Calu3 (cell line): ENCODE results near the gene EIF4G2. TPM values are rescaled to one million over a fixed set of nuclear protein-coding genes. Genes with fewer than 3 reads are reported as not detected.

Source experiments
- BruUV-seq: library from RNA; stranded (reverse); fragments of 400-500 nt; replicated peaks from 2 replicates; lab custom pipeline; 2021; lab: Mats Ljungman, UMichigan
- CTCF ChIA-PET: fragments of 300-600 bp; sonication (Branson Sonifier 250); formaldehyde crosslinking; loops from one replicate; lab custom pipeline; 2022; ENCODE audit warnings: antibody characterized with exemption; lab: Charles Lee
- DNase-seq: peaks from one replicate; pipeline ENCODE4 v3.0.0; 2022
- H3K27ac Mint-ChIP-seq: one replicate; pipeline ENCODE4 v1.8.0; 2022; ENCODE audit warnings: mixed read lengths; ENCODE audit not compliant: unreplicated experiment
- H3K27me3 Mint-ChIP-seq: one replicate; pipeline ENCODE4 v1.8.0; 2022; ENCODE audit warnings: mixed read lengths; ENCODE audit not compliant: unreplicated experiment
- H3K36me3 Mint-ChIP-seq: one replicate; pipeline ENCODE4 v1.8.0; 2022; ENCODE audit warnings: mild to moderate bottlenecking, moderate library complexity, mixed read lengths; ENCODE audit not compliant: insufficient read depth, unreplicated experiment
- H3K4me1 Mint-ChIP-seq: one replicate; pipeline ENCODE4 v1.8.0; 2022; ENCODE audit warnings: mild to moderate bottlenecking, low read depth, mixed read lengths; ENCODE audit not compliant: unreplicated experiment
- H3K4me3 Mint-ChIP-seq: one replicate; pipeline ENCODE4 v1.8.0; 2022; ENCODE audit warnings: mild to moderate bottlenecking, low read depth, moderate library complexity, mixed read lengths; ENCODE audit not compliant: unreplicated experiment
- H3K9me3 Mint-ChIP-seq: one replicate; pipeline ENCODE4 v1.8.0; 2022; ENCODE audit warnings: low read depth, mixed read lengths; ENCODE audit not compliant: unreplicated experiment
- CTCF ChIP-seq: fragments of 200-600 bp; IDR thresholded peaks from one replicate; pipeline ENCODE4 v1.8.0; 2022; ENCODE audit warnings: antibody characterized with exemption; ENCODE audit not compliant: unreplicated experiment
- intact Hi-C: fragments of 100-400 bp; cut with micrococcal nuclease; formaldehyde crosslinking; loops from one replicate; pipeline ENCODE4 v1.10.0; 2022; ENCODE audit not compliant: unreplicated experiment
- total RNA-seq: library from RNA; stranded (reverse); gene quantifications from 2 replicates; pipeline ENCODE4 v1.2.3, GENCODE V29; 2022

Gene EIF4G2
- total RNA-seq, 1 experiment from 2014 or later = 772 TPM

- Mint-ChIP-seq H3K4me3 (peak within 1 kb of the TSS; percentile 94), H3K27me3 (no peaks in the 10 kb centered on the region), H3K4me1 (peaks cover 19% of the 10 kb centered on the region), H3K27ac (peak within 1 kb of the TSS; percentile 87), H3K9me3 (no peaks in the 10 kb centered on the region), H3K36me3 (peaks cover 26% of the 10 kb centered on the region)
- TSS peak; percentile 85 for BruUV-seq
- peak; percentile 95 for DNase-seq
- no peak for TF ChIP-seq CTCF
- intact Hi-C loops = no loop called here
- CTCF ChIA-PET = interaction anchor here (0.6 to 1.4 kb wide), 5 partner anchors 14 to 485 kb away, joined by 3 to 6 read pairs (median 3); partner anchors contain the start of gene EIF4G2
Observed at GRCh38 chr11:10750838-10751580, 57.7 kb downstream of the EIF4G2 start, which contains the start of gene CTR9. CTR9 (plus strand) TSS chr11:10751246; CDS start chr11:10751413, 167 bp downstream.

GRCh38 chr11:10749476-10749875 is 59.2 kb downstream of the EIF4G2 start:
- Mint-ChIP-seq H3K27me3 (no peaks in the 10 kb centered on the region), H3K27ac (no peak overlapping the region), H3K4me1 (peaks cover 19% of the 10 kb centered on the region), H3K36me3 (peaks cover 20% of the 10 kb centered on the region), H3K9me3 (no peaks in the 10 kb centered on the region), H3K4me3 (no peak overlapping the region)
- DNase-seq = no peak
- intact Hi-C loops = no loop called here
- TF ChIP-seq CTCF = no peak
- CTCF ChIA-PET = no interaction called here
- no TSS peak for BruUV-seq

GRCh38 chr11:10747733-10748132 is 61.0 kb downstream of the EIF4G2 start:
- no peak for TF ChIP-seq CTCF
- CTCF ChIA-PET = interaction anchor here (0.6 kb wide), 1 partner anchor 24 kb away, joined by 4 read pairs; no protein-coding TSS in a partner anchor
- H3K4me3 Mint-ChIP-seq = no peak overlapping the region
- H3K9me3 Mint-ChIP-seq = no peaks in the 10 kb centered on the region
- peaks cover 20% of the 10 kb centered on the region for H3K36me3 Mint-ChIP-seq
- no TSS peak for BruUV-seq
- DNase-seq = no peak
- peak overlapping the region; percentile 21 for H3K27ac Mint-ChIP-seq
- H3K4me1 Mint-ChIP-seq = peaks cover 18% of the 10 kb centered on the region
- intact Hi-C loops = no loop called here
- no peaks in the 10 kb centered on the region for H3K27me3 Mint-ChIP-seq

Other genes with a start within 250 kb of the EIF4G2 start
- not detected in 2 replicates for gene LYVE1, start 240.3 kb downstream of the EIF4G2 start, total RNA-seq
- gene IRAG1, start 115.2 kb downstream of the EIF4G2 start, total RNA-seq = not detected in 2 replicates
- 31.4 and 34.0 TPM in 2 replicates for gene CTR9, start 57.7 kb downstream of the EIF4G2 start, total RNA-seq
- gene ZBED5, start 49.1 kb upstream of the EIF4G2 start, total RNA-seq = 49.8 and 51.4 TPM in 2 replicates